ENCODE results near the gene SERTAD2.

Gene SERTAD2

DNA sequence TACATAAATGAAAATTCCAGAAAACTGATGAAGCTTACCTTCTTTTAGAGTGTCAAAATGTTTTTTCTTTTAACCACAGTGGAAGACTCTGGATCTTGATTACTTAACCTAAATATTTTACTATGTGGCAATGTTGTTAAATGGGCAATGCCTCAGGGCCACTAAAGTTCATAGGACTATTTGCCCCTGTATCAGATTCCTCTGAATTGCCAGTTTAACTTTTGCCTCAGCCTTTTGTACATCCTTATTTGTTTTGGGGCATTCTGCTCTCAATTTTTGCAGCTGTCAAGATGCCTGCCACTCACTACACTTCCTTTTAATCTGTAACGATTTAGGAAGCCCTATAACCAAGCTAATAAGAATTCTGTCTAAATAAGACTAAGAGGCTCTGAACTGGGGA is 31.7 kb upstream of the SERTAD2 start:
- DNase-seq (ENCODE audit: low read depth): peak; percentile 68
- no peak overlapping the region for H3K4me3 ChIP-seq (ENCODE audit: low read length)
- TF ChIP-seq, protein P1, sequence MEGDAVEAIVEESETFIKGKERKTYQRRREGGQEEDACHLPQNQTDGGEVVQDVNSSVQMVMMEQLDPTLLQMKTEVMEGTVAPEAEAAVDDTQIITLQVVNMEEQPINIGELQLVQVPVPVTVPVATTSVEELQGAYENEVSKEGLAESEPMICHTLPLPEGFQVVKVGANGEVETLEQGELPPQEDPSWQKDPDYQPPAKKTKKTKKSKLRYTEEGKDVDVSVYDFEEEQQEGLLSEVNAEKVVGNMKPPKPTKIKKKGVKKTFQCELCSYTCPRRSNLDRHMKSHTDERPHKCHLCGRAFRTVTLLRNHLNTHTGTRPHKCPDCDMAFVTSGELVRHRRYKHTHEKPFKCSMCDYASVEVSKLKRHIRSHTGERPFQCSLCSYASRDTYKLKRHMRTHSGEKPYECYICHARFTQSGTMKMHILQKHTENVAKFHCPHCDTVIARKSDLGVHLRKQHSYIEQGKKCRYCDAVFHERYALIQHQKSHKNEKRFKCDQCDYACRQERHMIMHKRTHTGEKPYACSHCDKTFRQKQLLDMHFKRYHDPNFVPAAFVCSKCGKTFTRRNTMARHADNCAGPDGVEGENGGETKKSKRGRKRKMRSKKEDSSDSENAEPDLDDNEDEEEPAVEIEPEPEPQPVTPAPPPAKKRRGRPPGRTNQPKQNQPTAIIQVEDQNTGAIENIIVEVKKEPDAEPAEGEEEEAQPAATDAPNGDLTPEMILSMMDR (conservative IDR thresholded peaks at IDR 0.05; ENCODE audit: low read length): no peak

DNA sequence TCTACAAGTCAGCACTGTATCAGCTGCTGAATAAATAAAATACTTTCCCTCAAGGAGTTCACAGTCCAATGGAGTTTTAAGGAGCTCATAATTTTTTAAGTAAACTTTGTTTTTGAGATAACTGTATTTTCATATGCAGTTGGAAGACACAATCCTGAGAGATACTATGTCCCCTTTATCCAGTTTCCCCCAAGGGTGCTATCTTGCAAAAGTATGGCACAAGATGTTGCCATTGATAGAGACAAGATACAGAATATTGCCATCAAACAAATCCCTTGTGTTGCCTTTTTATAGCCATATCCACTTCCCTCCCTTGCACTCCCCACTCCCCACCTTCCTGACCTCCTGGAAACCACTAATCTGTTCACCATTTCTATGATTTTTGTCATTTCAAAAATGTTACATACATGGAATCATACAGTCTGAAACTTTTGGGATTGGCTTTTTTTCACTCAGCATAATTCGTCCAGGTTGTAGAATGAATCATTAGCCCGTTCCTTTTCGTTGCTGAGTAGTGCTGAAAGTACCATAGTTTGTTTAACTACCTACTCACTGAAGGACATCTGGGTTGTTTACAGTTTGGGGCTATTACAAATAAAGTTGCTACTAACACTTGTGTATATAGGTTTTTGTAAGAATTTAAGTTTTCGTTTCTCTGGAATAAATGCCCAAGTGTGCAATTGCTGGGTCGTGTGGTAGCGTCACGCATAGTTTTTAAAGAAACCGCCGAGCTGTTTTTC is 30.2 kb upstream of the SERTAD2 start:
- TF ChIP-seq, protein P1 (conservative IDR thresholded peaks at IDR 0.05; ENCODE audit: low read length): no peak
- no peak overlapping the region for H3K4me3 ChIP-seq (ENCODE audit: low read length)
- DNase-seq (ENCODE audit: low read depth): no peak

DNA sequence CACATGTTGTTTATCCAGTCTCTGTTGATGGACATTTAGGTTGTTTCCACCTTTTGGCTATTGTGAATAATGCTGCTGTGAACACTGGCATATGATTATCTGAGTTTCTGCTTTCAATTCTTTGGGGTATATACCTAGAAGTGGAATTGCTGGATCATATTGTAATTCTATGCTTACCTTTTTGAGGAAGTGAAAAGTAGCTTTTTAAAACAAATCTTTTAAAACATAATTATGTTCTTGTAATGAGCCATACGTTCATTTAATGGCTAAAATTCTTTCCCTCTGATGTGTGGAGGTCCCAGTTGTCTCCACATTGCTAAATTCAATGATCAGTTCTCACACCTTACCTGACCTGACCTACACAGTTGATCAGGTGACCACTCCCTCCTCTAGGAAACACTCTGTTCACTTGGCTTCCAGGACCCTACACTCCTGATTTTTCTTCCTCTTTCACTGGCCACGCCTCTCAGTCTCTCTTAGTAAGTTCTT is 27.8 kb upstream of the SERTAD2 start:
- H3K4me3 ChIP-seq (ENCODE audit: low read length): no peak overlapping the region
- TF ChIP-seq, protein P1 (conservative IDR thresholded peaks at IDR 0.05; ENCODE audit: low read length): no peak
- DNase-seq (ENCODE audit: low read depth): no peak

DNA sequence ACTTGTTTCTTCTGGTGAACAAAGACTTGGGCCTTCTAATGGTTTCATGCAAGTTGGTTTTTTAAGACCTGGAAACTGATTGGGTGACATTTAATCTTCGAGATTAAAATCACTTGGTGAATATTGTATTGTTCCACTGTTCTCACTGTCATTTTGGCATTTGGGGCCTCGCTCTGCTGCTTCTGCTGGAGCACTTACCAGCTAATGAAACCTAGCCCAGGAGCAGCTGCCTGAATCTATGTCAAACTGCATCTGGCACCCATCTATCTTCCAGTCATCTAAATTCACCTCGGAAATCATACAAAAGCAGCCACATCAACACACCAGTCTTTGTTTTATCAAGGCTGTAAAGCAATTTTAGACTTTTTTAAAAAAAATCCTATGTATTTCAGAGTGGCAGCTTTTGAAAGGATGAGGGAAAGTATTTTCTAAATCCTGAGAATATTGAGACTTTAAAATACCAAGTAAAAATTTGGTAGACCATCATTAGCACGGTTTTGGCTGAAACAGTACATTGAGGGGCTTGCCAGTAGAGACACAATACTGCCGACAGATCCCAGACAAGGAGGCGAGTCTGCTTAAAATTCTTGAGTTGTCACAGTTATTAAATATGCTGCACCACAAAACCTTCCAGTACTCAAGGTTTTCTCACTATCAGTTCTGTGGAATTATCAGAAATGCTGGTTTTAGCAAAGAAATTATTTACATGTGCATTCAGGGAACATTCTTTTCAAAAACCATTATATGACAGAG is 26.1 kb upstream of the SERTAD2 start:
- no peak overlapping the region for H3K4me3 ChIP-seq (ENCODE audit: low read length)
- TF ChIP-seq, protein P1 (conservative IDR thresholded peaks at IDR 0.05; ENCODE audit: low read length): no peak
- no peak for DNase-seq (ENCODE audit: low read depth)

DNA sequence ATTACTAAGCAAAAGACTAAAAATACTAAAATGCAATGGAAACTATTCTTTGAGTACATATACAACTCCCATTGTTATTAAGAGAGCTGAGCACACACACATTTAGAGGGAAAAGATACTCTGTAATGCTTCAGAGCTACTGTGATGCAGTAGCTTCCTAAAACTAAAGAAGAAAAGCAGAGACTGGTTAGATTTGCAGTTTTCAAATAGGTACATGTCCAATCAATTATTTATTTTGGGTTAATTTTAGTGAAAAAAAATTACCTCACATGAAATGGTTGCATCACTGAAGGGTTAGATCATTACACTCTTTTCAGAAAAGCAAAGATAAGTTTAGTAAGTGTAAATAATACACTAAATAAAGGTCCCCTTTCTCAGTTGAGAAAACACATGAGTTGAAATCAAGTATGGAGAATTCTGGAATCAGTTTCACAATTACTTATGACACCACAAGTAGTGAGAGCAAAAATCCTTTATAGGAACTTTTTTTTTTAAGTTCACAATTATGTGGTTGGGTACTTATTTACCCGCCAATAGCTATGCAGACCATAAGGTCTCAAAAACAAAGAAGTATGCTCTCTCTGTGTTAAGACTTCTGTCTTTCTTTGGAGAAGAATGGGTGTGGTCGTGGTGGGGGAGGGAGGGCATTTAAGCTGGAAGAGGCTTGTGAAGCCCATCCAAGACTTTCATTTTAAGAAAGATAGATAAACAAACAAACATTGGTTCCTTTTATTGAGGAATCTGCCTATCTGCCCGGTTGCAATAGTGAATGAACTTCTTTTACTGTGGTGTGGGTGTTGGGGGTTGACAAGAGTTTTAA is 25.3 kb upstream of the SERTAD2 start:
- no peak for DNase-seq (ENCODE audit: low read depth)
- TF ChIP-seq, protein P1 (conservative IDR thresholded peaks at IDR 0.05; ENCODE audit: low read length): no peak
- no peak overlapping the region for H3K4me3 ChIP-seq (ENCODE audit: low read length)

DNA sequence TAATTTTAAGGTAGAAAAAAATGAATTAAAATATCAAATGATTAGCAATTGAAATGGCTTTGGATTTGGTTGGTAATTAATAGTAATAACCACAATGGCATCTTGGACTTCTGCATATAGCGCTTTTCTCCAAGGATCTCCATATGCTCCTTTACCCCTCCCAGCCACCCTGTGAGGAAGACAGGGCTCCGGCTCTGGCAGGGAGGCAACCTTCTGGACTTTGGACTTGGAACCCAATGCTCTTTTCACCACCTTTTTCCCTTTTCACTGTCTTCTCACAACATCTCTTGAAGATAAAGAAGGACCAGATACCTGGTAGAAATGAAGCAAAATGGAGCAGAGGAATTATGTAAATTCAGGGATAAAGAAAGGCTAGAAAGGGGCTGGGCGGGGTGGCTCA is 23.8 kb upstream of the SERTAD2 start:
- TF ChIP-seq, protein P1 (conservative IDR thresholded peaks at IDR 0.05; ENCODE audit: low read length): no peak
- DNase-seq (ENCODE audit: low read depth): no peak
- H3K4me3 ChIP-seq (ENCODE audit: low read length): no peak overlapping the region
